GM12891 (cell line): ENCODE data around the gene NPIPA5.
"Not testable (repeated sequence)": the region's sequence is repeated elsewhere in the genome, so short reads cannot be mapped to it uniquely, and the experiment has no call there.

ENCODE experiments used
- PAX5 ChIP-seq: IDR thresholded peaks from 2 replicates; pipeline ENCODE4 v1.6.1; 2011; ENCODE audit warnings: low read length, moderate library complexity, mild to moderate bottlenecking; ENCODE audit not compliant: insufficient read depth, severe bottlenecking
- POLR2A ChIP-seq: IDR thresholded peaks from 2 replicates; pipeline ENCODE4 v1.6.1; 2011; ENCODE audit warnings: low read depth, low read length, control low read depth
- POLR2AphosphoS5 ChIP-seq: IDR thresholded peaks from 2 replicates; pipeline ENCODE4 v1.6.1; 2011; ENCODE audit warnings: low read depth, low read length, control low read depth
- SPI1 ChIP-seq: IDR thresholded peaks from 2 replicates; pipeline ENCODE4 v1.6.1; 2011; ENCODE audit warnings: low read depth, low read length, control low read depth
- TAF1 ChIP-seq: IDR thresholded peaks from 2 replicates; pipeline ENCODE4 v1.6.1; 2011; ENCODE audit warnings: low read depth, low read length, control low read depth

DNA sequence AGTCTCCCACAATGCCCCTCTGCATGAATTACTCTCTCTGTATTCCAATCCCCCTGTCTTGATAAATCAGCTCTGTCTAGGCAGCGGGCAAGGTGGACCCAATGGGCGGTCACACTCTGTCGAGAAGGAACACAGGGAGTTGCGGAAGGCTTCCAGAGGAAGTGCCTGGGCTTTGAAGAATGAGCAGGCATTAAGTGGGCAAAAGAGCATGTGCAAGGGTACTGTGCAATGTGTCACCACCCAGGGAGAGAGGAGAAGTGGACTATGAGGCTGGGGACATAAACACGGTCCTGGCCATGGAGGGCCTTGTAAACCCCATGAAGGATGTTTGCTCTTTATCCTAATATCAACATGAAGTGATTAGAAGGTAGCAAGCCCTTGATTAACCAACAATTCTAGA is 44.1 kb downstream of the NPIPA5 start:
- not testable (repeated sequence) for TF ChIP-seq POLR2AphosphoS5, TAF1, POLR2A, SPI1, PAX5
